Measurements from ENCODE around the gene MMP14.
"Not testable (repeated sequence)": the region's sequence is repeated elsewhere in the genome, so short reads cannot be mapped to it uniquely, and the experiment has no call there.

MMP14 gene

DNA sequence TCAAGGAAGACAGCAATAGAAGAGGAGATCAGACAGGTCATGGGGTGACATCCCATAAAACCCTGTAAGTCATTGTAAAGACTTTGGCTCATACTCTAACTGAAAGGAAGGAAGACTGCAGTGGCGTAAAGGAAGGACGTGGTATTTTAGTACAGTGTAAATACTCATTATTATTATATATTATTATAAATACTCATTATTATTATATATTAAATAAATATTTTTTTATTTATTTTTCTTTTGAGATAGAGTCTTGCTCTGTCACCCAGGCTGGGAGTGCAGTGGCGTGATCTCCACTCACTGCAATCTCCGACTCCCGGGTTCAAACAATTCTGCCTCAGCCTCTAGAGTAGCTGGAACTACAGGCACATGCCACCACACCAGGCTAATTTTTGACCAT is 20.0 kb downstream of the MMP14 start:
- no peak for DNase-seq (ENCODE audit: low read depth in 3 of 3, low spot score in 1 of 3)

DNA sequence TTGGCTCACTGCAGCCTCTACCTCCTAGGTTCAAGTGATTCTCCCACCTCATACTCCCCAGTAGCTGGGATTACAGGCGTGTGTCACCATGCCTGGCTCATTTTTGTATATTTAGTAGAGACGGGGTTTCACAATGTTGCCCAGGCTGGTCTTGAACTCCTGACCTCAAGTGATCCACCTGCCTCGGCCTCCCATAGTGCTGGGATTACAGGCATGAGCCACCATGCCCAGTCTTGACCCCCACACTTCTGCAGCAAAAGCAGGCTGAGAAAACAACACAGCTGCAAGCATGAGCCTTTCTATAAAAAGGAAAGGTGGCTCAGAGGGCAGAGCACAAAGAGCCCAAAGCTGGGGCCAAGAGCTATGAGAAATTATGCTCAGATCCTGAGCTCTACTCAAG is 24.0 kb downstream of the MMP14 start:
- not testable (repeated sequence) for DNase-seq (ENCODE audit: low read depth in 3 of 3, low spot score in 1 of 3)

DNA sequence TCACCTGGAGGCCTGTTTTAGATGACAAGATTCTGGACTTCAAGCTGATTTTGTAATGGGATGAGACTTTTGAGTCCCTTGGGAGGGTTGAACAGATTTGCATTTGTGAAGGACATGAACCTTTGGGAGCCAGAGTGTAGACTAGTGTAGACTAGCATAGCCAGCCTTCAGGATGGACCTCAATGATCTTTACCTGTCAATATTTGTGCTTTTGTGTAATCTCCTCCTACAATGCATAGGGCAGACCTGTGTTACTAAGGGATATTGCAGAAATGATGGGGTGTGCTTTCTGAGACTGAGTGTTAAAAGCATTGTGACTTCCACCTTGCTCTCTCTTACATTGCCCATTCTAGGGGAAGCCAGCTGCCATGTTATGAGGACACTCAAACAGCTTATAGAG is 25.3 kb downstream of the MMP14 start:
- DNase-seq (ENCODE audit: low read depth in 3 of 3, low spot score in 1 of 3) = no peak

DNA sequence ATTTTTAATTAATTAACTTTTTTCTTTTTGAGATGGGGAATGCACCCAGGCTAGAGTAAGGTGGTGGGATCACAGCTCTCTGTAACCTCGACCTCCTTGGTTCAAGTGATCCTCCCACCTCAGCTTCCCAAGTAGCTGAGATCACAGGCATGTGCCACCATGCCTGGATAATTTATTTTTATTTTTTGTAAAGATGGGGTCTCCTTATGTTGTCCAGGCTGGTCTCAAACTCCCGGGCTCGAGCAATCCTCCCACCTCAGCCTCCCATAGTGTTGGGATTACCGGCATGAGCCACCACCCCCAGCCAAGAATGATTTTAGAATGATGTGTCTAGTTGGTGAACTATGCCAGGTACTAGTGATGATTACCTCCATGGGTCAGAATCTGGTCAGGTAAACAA is 28.6 kb downstream of the MMP14 start:
- DNase-seq (ENCODE audit: low read depth in 3 of 3, low spot score in 1 of 3) = no peak

DNA sequence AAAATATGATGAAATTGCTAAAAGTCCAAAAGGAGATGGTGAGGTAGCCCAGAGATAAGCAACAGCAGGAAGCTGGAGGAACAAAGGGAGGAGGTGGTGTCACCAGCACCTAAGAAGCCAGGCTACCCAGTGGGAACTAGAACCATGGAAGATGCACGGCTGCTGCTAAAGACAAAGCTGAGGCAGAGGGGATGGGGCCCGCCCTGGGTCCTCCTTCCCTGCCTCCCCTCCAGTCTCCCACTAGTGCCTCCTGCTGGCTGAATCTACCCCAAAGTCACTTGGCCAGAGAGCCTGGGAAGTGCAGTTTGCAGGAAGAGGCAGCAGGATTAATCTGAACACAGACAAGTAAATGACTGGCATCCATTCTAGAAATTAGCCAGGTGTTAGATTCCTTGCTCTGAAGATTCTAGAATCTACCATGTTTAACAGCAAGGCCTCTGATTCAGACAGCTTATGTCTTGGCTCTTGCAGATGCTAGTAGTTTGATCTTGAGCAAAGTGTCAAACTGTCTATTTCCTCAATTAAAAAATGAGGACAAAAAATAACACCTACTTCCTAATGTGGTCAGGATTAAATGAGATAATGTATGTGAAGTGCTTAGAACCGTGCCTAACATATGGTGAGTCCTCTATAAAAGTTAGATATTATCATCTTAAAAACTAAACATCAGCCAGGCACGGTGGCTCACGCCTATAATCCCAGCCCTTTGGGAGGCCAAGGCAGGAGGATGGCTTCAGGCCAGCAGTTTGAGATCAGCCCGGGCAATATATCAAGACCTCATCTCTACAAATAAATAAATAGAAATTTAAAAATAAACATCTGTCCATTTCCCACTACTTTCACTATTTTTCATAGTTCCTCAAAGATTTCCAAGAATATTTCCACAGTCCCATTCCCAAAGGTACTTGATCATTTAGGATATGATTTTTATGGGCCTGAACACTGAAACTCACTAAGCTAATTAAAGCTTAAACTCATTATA is 29.3 kb downstream of the MMP14 start:
- no peak for DNase-seq (ENCODE audit: low read depth in 3 of 3, low spot score in 1 of 3)

DNA sequence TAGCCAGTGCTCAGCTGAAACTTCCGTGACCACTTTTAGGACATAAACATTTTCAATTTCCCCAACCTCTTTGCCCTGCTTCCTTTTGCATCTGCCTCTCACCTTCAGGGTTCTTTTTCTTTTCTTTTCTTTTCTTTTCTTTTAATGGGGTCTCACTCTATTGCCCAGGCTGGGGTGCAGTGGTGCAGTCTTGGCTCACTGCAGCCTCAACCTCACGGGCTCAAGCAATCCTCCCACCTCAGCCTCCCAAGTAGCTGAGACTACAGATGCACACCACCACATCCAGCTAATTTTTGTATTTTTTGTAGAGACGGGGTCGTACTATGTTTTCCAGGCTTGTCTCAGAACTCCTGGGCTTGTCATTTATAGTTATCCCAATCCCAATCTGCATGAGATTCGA is 30.5 kb downstream of the MMP14 start:
- no peak for DNase-seq (ENCODE audit: low read depth in 3 of 3, low spot score in 1 of 3)

DNA sequence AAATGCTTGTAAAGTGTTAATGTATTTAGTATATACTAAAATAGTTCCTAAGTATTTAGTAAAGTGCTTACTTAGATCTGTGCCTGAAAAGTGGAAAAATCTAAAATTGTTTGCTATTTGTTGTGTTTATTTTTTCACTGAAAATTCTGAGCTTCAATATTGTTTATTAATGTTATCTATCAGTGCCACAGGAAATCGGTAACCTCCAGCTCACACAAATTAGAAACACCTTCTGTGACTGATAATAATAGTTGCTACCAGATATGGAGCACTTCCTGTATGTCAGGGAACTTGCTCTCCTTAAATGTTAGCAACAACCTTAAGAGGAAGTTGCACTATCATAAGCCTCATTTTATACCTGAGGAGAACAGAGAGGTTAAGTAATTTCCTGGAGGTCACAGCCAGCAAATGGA is 34.4 kb downstream of the MMP14 start:
- no peak for DNase-seq (ENCODE audit: low read depth in 3 of 3, low spot score in 1 of 3)

DNA sequence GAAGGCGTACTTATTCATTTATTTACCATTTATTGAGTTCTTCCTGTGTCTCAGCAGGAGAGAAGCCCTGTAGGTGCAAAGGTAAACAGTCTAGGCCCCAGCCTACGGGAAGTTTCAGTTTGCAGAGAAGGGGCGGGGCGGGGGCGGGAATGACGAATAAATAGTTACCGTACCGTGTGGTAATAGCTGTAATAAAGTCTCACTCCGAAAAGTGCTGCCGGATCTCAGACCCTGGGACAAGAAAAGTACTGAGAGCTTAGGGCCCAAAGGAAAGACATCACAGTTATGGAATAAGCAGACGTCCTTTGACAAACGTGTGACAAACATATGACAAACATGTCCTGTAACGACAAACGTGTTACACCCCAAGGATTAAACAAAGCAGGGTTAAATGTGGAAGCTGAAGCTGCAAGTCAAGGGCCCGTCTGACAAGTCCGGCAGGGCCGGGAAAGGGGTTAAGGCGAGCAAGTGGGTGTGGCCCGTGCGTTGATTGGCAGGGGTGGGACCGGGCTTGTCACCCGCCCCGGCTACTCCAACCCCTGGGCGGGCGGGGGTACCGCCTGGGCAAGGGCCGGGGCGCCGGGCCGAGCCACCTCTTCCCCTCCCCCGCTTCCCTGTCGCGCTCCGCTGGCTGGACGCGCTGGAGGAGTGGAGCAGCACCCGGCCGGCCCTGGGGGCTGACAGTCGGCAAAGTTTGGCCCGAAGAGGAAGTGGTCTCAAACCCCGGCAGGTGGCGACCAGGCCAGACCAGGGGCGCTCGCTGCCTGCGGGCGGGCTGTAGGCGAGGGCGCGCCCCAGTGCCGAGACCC is 35.0 kb downstream of the MMP14 start, which contains the start of gene LRP10:
LRP10 (plus strand) TSS at position 517 of the 809 bp plus-strand sequence. CDS start 564 bp downstream, outside the sequence.
- peak; percentile 39 to 63 (median 48) for DNase-seq (ENCODE audit: low read depth in 3 of 3, low spot score in 1 of 3)

DNA sequence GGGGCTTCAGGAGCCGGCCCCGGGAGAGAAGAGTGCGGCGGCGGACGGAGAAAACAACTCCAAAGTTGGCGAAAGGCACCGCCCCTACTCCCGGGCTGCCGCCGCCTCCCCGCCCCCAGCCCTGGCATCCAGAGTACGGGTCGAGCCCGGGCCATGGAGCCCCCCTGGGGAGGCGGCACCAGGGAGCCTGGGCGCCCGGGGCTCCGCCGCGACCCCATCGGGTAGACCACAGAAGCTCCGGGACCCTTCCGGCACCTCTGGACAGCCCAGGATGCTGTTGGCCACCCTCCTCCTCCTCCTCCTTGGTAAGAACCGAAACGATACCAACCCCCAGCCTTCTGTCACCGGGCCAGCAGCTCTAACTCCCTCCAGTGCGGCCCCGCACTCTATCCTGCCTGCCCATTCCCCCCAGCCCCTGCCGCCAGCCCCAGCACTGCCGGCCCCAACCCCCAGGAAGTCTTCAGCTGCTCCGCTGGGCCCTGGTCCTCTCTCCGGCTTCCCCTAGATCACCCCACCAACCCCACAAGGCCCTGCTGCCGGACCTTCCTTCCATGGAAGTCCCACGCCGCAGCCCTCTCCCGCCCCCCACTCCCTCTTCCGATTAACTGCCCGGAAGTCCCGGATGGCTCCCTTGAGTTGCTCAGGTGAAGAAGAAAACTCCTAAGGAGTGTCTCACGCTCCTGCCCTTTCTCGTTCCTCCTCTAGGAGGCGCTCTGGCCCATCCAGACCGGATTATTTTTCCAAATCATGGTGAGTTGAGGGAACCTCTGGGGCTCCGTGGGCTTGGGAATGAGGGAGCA is 35.8 kb downstream of the MMP14 start:
- DNase-seq (ENCODE audit: low read depth in 3 of 3, low spot score in 1 of 3) = peak in 2 of 3 donors; percentile 42 to 59

DNA sequence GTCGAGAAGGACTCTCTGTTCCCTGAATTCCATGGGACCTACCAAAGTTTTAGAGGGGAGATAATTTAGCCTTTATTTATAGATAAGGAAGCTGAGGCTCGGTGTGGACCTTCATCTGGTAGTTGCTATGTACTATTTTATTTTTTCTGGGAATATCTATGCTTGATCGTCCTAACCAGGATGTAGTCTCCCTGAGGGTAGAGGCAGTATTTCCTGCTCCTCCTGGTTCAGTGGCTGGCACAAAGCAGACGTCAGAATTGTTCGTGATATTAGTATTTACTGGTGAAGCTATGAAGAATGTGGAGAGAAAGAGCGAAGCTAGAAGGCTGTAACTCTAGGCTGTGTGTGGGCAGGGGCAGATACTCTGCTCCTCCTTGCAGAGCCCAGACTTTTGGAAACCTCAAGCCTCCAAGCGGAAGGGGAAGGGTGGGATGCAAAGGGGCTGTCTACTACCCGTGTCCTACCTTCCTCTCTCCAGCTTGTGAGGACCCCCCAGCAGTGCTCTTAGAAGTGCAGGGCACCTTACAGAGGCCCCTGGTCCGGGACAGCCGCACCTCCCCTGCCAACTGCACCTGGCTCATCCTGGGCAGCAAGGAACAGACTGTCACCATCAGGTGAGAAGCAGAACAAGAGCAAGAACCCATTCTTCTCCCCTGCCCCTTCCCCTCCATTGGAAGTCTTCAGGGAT is 36.6 kb downstream of the MMP14 start:
- no peak for DNase-seq (ENCODE audit: low read depth in 3 of 3, low spot score in 1 of 3)

DNA sequence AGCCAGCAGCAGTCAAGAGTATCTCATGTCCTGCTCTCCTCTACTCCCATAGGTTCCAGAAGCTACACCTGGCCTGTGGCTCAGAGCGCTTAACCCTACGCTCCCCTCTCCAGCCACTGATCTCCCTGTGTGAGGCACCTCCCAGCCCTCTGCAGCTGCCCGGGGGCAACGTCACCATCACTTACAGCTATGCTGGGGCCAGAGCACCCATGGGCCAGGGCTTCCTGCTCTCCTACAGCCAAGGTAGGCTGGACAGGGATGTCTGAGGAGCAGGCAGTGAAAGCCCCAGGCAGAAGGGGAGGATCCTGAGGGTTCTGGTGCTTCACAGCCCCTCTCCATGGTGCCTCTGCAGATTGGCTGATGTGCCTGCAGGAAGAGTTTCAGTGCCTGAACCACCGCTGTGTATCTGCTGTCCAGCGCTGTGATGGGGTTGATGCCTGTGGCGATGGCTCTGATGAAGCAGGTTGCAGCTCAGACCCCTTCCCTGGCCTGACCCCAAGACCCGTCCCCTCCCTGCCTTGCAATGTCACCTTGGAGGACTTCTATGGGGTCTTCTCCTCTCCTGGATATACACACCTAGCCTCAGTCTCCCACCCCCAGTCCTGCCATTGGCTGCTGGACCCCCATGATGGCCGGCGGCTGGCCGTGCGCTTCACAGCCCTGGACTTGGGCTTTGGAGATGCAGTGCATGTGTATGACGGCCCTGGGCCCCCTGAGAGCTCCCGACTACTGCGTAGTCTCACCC is 38.8 kb downstream of the MMP14 start:
- no peak for DNase-seq (ENCODE audit: low read depth in 3 of 3, low spot score in 1 of 3)

DNA sequence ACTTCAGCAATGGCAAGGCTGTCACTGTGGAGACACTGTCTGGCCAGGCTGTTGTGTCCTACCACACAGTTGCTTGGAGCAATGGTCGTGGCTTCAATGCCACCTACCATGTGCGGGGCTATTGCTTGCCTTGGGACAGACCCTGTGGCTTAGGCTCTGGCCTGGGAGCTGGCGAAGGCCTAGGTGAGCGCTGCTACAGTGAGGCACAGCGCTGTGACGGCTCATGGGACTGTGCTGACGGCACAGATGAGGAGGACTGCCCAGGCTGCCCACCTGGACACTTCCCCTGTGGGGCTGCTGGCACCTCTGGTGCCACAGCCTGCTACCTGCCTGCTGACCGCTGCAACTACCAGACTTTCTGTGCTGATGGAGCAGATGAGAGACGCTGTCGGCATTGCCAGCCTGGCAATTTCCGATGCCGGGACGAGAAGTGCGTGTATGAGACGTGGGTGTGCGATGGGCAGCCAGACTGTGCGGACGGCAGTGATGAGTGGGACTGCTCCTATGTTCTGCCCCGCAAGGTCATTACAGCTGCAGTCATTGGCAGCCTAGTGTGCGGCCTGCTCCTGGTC is 39.4 kb downstream of the MMP14 start:
- DNase-seq (ENCODE audit: low read depth in 3 of 3, low spot score in 1 of 3) = no peak

DNA sequence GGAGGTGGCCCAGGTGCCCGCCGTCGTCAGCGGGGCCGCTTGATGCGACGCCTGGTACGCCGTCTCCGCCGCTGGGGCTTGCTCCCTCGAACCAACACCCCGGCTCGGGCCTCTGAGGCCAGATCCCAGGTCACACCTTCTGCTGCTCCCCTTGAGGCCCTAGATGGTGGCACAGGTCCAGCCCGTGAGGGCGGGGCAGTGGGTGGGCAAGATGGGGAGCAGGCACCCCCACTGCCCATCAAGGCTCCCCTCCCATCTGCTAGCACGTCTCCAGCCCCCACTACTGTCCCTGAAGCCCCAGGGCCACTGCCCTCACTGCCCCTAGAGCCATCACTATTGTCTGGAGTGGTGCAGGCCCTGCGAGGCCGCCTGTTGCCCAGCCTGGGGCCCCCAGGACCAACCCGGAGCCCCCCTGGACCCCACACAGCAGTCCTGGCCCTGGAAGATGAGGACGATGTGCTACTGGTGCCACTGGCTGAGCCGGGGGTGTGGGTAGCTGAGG is 40.7 kb downstream of the MMP14 start:
- DNase-seq (ENCODE audit: low read depth in 3 of 3, low spot score in 1 of 3) = no peak

DNA sequence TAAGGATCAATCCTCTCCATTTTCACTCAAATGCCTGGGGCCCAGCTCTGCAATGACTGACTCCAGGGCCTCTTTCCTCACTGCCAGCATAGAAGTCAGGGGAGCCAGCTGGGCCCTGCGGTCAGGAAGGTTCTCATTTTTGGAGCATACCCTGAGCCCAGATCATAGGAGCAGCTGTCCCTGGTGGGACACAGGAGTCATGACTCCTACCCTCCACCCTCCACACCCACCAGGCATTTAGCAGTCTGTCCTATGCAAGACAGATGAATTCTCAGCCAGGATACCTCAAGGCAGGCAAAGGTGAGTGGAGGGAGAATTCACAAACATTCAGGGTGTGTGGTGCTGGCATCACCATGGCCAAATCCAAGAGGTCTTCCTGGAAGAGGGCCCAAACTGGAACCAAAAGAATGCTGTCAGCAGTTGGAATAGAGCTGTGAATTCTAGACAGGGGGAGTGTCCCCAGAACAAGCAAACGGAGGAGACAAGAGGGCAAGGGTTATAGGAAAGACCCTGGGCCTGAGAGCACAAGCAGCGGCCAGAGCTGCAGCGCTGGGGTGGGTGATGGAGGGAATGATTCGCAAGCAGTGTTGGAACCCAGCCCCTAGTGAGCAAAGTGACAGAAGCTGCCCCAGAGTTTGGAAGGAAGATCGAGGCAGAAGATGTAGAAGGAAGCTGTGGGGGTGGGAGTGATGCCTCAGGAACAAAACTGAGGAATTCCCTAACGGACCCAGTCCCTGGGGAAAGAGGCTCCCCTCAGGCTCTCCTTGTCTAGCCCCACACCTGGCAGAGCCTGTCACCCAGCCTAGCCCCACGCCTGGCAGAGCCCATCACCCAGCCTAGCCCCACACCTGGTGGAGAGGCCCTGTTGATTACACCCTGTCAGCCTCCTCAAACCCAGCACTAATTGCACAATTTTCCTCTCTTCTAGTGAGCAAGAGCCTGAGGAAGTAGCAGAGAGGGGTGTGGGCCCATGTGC is 42.2 kb downstream of the MMP14 start:
- no peak for DNase-seq (ENCODE audit: low read depth in 3 of 3, low spot score in 1 of 3)

DNA sequence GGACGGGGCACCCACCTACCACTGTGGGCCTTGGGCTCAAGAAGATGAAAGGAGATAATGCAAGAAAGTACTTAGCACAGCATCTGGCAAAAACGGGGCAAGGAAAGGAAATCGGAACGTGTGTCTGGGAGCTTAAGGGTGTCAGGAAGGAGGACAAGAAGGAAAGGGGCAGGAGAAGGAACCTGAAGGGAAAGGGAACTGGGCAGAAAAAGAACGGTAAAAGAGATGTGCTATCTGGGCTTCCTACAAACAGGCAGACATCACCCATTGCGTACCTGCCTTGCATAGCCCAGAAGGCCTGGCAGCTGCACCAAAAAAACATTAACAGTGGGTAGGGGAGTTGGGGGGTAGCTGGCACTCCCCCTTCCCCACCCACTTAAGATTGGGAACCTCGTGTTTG is 45.7 kb downstream of the MMP14 start:
- no peak for DNase-seq (ENCODE audit: low read depth in 3 of 3, low spot score in 1 of 3)

DNA sequence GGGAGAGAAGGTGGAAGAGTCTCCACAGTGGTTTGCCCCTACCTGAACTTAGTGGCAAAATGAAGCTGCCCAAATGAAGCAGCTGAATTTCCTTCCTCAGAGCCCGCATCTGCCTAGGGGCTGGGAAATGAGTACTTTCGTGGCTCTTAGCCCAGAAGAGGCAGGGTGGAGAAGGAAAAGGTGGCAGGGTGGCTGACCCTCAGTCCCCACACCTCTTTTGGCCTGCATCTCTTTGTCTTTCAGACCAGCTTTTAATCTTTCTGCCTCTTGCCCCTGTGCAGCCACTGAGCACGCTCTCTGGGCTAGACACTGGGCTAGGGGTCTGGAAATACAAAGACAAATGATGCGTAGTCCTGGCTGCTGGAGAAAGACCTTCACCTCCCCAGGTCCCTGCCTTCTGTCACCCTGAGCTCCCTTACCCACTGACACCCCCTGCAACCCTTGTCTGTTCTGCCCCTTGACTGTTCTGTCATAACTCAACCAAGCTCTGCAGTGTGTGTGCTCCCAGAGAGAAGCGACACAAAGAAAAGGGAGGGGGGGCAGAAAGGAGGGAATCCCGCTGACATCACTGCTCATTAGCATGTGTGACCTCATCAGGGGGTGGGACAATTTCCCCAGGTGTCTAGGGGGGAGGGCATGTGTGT is 46.3 kb downstream of the MMP14 start:
- no peak for DNase-seq (ENCODE audit: low read depth in 3 of 3, low spot score in 1 of 3)

DNA sequence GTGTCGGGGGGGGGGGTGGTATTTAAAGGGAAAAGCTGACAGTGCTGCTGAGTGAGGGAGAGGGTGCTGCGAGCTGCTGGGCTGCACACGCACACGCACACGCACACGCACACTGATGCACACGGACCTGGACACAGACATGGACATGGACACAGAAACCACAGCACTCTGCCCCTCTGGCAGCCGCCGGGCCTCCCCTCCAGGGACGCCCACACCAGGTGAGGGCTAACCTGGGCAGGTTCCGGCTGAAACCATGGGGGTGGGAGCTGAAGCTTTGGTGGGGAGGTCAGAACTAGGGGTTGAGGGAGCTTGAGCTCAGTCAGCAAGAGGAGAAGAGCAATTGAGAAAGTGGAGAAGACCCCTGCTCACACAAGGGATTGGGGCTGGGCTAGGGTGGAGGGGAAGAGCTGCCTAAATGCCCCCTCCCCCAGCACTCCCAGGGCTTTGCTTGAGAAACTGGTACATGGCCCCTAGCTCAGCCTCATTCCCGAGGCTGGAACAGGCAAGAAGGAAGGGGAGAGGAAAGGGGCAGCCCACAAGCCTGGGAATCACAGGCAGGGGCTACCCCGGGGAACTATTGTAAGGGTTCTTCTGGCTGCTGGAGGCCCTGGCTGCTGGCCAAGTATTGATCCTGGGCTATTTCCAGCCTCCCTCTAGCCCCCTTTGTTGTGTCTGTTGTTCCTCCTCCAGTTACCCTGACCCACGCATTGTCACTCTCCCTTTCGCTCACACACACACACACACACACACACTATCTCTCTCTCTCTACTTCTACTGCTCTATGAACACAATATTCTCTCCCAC is 47.0 kb downstream of the MMP14 start, which contains the start of gene REM2:
REM2 (plus strand) TSS at position 50 of the 804 bp plus-strand sequence; CDS start at position 116, 66 bp downstream.
- DNase-seq (ENCODE audit: low read depth in 3 of 3, low spot score in 1 of 3) = no peak

Data from stimulated activated CD4-positive, alpha-beta T cell treated with anti-CD3 and anti-CD28 coated beads, TNF-alpha, amount 100 ng/mL, for 1 hour (primary cell).